GM13976 (cell line): ENCODE measurements around the gene ILK.

Source experiments
- DNase-seq: peaks from one replicate; pipeline ENCODE4 v3.0.0; 2012; ENCODE audit warnings: low spot score
- in situ Hi-C: fragments of 300-500 bp; cut with MboI; formaldehyde crosslinking; loops from one replicate; pipeline ENCODE4 v1.12.0; 2022; ENCODE audit warnings: low sequenced_read_pairs, mixed read lengths, inconsistent platforms; ENCODE audit not compliant: unreplicated experiment
- TF ChIP-seq, protein P1 (sequence below): IDR thresholded peaks from 2 replicates; pipeline ENCODE4 v1.5.1; 2012; ENCODE audit warnings: borderline replicate concordance, mild to moderate bottlenecking; ENCODE audit not compliant: insufficient read depth; ENCODE audit errors: extremely low read depth, missing control alignments, control extremely low read depth

The ILK gene

DNA sequence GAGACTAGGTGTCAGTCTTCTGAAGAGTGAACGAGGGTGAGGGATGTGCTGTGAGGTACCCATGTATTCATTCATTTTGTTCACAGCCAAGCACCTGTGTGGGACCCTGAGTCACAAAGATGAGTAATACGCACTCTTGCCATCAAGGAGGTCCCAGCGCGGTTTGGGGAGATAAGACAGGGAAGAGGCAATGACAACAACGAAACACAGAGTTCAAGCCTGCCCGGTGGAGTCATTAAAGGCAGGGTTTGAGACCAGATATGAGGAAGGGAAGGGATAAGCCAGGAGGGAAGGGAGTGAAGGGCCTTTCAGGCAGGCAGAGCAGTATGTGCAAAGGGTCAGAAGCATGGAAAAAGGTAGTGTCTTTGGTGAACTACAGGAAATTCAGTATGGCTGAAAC, 47.4 kb downstream of the ILK start:
- in situ Hi-C loops: no loop called here
- DNase-seq: no peak
- TF ChIP-seq, protein P1, sequence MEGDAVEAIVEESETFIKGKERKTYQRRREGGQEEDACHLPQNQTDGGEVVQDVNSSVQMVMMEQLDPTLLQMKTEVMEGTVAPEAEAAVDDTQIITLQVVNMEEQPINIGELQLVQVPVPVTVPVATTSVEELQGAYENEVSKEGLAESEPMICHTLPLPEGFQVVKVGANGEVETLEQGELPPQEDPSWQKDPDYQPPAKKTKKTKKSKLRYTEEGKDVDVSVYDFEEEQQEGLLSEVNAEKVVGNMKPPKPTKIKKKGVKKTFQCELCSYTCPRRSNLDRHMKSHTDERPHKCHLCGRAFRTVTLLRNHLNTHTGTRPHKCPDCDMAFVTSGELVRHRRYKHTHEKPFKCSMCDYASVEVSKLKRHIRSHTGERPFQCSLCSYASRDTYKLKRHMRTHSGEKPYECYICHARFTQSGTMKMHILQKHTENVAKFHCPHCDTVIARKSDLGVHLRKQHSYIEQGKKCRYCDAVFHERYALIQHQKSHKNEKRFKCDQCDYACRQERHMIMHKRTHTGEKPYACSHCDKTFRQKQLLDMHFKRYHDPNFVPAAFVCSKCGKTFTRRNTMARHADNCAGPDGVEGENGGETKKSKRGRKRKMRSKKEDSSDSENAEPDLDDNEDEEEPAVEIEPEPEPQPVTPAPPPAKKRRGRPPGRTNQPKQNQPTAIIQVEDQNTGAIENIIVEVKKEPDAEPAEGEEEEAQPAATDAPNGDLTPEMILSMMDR: no peak

DNA sequence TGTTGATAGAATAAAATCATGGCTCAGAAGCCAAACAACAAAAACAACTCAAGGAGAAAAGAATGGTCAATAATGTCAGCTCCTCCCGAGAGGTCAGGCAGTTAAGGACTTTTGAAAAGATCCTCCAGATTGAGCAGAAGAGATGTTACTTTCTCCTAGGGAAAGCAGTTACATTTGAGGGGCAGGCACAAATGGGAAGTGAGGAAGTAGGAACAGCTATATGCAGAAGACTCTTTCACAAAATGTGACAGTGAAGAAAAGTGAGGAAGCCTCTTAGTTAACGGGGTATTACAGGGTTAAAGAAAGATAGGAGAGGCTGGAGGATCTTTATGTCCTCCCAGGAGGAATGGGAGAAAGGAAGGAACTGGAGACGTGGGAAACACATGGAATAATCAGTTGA, 48.6 kb downstream of the ILK start:
- DNase-seq: no peak
- in situ Hi-C loops: no loop called here

DNA sequence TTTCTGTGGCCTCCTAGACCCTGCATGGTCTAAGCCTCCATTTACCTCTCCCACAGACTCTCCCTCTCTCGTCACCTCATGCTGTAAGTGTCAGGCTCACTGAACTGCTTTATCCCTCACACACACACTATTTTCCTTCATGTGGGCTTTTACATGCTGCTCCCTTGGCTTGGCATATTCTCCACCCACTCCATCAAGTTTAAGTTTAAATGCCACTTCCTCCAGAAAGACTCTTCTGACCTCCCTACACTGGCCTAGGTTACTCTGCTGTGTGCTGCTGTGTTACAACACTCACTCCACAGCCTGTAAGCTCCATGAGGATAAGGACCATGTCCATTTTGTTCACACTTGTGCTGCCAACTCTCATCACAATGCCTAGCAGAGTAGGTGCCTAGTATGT, 49.5 kb downstream of the ILK start:
- no peak for DNase-seq
- in situ Hi-C loops: no loop called here
- TF ChIP-seq, protein P1: no peak

More for the DNA sequence above, 48.6 kb downstream of the ILK start:
- TF ChIP-seq, protein P1: no peak

DNA sequence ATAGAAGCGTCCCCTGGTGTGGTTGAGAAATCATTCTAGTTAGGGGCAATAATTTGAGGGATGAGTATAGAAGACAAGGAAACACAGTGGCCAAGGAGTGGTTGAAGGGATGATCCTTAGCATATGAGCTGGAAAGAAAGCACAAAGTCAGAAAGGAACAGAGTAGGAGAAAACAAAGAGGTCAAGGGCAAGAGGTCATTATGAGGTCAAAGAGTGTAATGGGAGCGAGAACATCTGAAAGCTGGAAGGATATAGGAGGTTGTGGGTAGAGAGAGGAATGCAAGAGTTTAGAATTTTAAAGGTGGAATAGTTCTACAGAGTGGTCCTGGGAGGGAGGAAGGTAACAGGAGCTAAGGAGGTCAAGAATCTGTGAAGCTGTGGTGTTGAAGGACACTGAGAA, 50.1 kb downstream of the ILK start:
- in situ Hi-C loops: no loop called here
- TF ChIP-seq, protein P1: no peak
- DNase-seq: no peak

DNA sequence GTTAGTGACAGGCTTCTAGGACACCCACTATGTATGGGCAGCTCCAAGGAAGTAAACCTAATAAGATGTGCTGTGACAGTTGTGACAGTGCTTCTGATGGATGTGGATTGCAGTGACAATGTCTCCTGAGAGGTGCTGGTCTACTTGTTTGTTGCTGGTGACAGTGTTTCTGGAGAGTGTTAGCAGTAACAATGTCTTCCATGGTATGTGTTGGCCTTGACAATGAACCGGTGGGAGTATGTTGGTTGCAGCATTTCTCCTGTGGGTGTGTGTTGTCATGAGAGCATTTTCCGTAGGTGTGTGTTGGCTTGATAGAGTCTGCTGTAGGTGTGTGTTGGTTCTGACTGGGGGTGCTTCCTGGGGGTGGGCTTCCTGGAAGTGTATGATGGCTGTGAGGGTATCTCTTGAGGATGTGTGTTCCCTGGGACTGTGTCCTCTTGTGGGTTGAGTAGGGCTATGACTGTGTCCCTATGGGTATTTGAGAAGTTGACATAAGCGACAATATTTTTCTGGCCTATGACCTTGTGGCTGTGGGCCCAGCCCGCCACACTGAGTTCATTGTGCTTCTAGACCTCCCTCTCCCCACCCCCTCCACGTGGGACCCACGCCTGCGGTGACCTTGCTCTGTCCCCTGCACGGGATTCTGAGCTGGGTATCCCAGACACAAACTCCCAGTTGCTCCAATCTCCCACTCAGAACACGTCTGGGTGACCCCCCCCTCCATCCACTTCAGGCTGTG, 50.9 kb downstream of the ILK start:
- in situ Hi-C loops: no loop called here
- TF ChIP-seq, protein P1: no peak
- no peak for DNase-seq

DNA sequence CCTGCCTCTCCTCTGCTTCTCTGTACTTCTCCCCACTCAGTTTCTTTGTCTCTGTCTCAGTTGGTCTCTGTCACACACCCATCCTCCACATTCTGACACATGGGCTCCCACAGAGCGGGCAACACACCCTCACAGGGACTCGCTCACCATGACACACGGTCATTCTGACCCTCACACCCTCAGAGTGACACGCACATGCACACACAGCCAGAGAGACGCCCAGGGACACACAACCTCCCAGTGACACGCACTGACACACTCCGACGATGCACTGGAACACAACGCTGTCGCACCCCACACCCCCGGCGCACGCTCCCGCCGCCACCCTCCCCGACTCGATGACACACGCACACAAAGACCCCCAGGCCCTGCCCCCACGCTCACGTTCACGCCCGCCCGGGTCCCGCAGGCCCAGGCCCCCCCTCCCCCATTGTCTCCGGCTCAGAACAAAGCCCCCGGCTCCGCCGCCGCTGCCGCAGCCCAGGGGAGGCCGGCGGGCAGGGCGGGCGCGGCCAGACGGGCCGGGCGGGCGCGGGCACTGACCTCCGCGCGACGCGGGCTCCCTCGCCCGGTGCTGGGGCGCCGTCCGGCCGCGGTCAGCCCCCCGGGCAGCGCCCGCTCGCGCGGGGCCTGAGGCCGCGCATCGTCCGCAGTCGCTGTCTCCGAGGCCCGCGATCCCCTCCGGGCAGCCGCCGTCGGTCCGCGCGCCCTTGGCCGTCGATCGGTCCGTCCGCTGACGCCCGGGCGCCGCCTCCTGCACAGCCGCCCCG, 51.6 kb downstream of the ILK start:
- TF ChIP-seq, protein P1: no peak
- no peak for DNase-seq
- in situ Hi-C loops: no loop called here
